Panc1 (cell line): Measurements from ENCODE around the gene ZBTB46. TPM values are rescaled to one million over a fixed set of nuclear protein-coding genes. Genes with fewer than 3 reads are reported as not detected.

Experiments used
- ATAC-seq: fragments of 200-7000 bp; cut with Tn5 transposase; 2 replicates; pipeline ENCODE4 v1.9.1; 2020; ENCODE audit warnings: mild to moderate bottlenecking, moderate library complexity
- BruUV-seq: library from RNA; stranded (reverse); fragments of 400-500 nt; replicated peaks from 2 replicates; lab custom pipeline; 2021; lab: Mats Ljungman, UMichigan
- CTCF ChIA-PET: fragments of 300-600 bp; sonication (Branson Sonifier 250); formaldehyde crosslinking; loops from one replicate; lab custom pipeline; 2022; ENCODE audit warnings: antibody characterized with exemption; lab: Charles Lee
- POLR2A ChIA-PET: fragments of 300-600 bp; sonication (Branson Sonifier 250); formaldehyde crosslinking; loops from one replicate; lab custom pipeline; 2022; ENCODE audit warnings: antibody characterized with exemption; lab: Charles Lee
- DNase-seq: peaks from one replicate; pipeline ENCODE4 v3.0.0-alpha.2; 2010; ENCODE audit warnings: low read depth, low spot score
- H3K27ac ChIP-seq: 2 replicates; pipeline ENCODE4 v1.5.1; 2011; ENCODE audit warnings: mild to moderate bottlenecking, low read length, inconsistent platforms
- H3K27me3 ChIP-seq: fragments of 200-500 bp; sonication (Bioruptor generic); 2 replicates; pipeline ENCODE4 v1.6.0; 2014; ENCODE audit warnings: low read length, inconsistent platforms; ENCODE audit not compliant: control insufficient read depth, insufficient read depth
- H3K36me3 ChIP-seq: fragments of 200-500 bp; sonication (Bioruptor generic); 2 replicates; pipeline ENCODE4 v1.5.1; 2014; ENCODE audit warnings: inconsistent platforms, mild to moderate bottlenecking, low read length, moderate library complexity; ENCODE audit not compliant: control insufficient read depth, insufficient read depth
- H3K4me1 ChIP-seq: 2 replicates; pipeline ENCODE4 v1.5.1; 2011; ENCODE audit warnings: inconsistent platforms, mild to moderate bottlenecking, low read length, moderate library complexity; ENCODE audit not compliant: control insufficient read depth, insufficient read depth
- H3K4me3 ChIP-seq, 2 experiments: 2 replicates each; pipeline ENCODE4 v1.5.1; 2011 to 2012; ENCODE audit warnings: low read depth in 2 of 2, low read length in 2 of 2, mild to moderate bottlenecking in 2 of 2, inconsistent platforms in 1 of 2, moderate library complexity in 1 of 2
- H3K9me3 ChIP-seq: fragments of 200-500 bp; sonication (Bioruptor generic); 2 replicates; pipeline ENCODE4 v1.5.1; 2014; ENCODE audit warnings: low read depth, mild to moderate bottlenecking, inconsistent platforms, low read length, moderate library complexity; ENCODE audit not compliant: control insufficient read depth, insufficient read depth
- POLR2AphosphoS5 ChIP-seq: IDR thresholded peaks from 2 replicates; pipeline ENCODE4 v1.6.1; 2012; ENCODE audit warnings: mild to moderate bottlenecking, low read depth, low read length, moderate library complexity
- REST ChIP-seq, 2 experiments: IDR thresholded peaks; 2 replicates each; pipeline ENCODE4 v1.6.1; 2011 to 2012; ENCODE audit warnings: low read depth in 2 of 2, control low read depth in 1 of 2, low read length in 1 of 2, mild to moderate bottlenecking in 1 of 2, moderate library complexity in 1 of 2; ENCODE audit not compliant: insufficient read depth in 1 of 2
- SIN3A ChIP-seq: IDR thresholded peaks from 2 replicates; pipeline ENCODE4 v1.6.1; 2012; ENCODE audit warnings: low read depth, mild to moderate bottlenecking, low read length, moderate library complexity, borderline replicate concordance; ENCODE audit not compliant: insufficient read depth
- TCF7L2 ChIP-seq: IDR thresholded peaks from 2 replicates; pipeline ENCODE4 v1.6.1; 2011; ENCODE audit warnings: mild to moderate bottlenecking, low read depth, low read length, inconsistent platforms
- in situ Hi-C: cut with HindIII; loops from 2 replicates; pipeline ENCODE4 v1.10.0; 2016; ENCODE audit warnings: low sequenced_read_pairs, low pct_unique_long_range_greater_than_20kb
- intact Hi-C: fragments of 100-400 bp; cut with micrococcal nuclease; formaldehyde crosslinking; loops from one replicate; pipeline ENCODE4 v1.10.0; 2022; ENCODE audit not compliant: unreplicated experiment
- total RNA-seq: library from RNA; stranded (reverse); gene quantifications from one replicate; pipeline ENCODE4 v1.2.1, GENCODE V29; 2021; ENCODE audit not compliant: unreplicated experiment
- TF ChIP-seq, protein P1 (sequence below): fragments of 450-650 bp; IDR thresholded peaks from 2 replicates; pipeline ENCODE4 v1.5.1; 2017; ENCODE audit warnings: mild to moderate bottlenecking

ZBTB46 gene
- total RNA-seq, 1 experiment from 2014 or later, result 15.2 TPM

DNA sequence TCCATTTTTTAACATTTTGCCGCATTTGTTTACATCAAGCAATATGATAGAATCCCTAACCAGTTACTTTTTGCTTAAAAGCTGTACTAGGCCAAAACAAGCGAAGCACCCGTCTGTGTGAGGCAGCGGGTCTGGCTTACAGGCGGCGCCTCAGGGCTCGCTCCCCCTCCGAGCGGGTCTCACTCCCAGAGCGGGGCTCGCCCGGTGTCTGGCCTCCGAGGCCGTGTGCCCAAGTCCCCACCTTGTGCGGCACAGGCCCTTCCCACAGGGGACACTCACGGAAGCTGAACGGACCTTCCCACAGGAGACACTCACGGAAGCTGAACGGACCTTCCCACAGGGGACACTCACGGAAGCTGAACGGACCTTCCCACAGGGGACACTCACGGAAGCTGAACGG is 23.4 kb downstream of the ZBTB46 start:
- no peaks in the 10 kb centered on the region for H3K27me3 ChIP-seq
- in situ Hi-C loops (no loop called here), intact Hi-C loops (no loop called here)
- H3K36me3 ChIP-seq, result no peaks in the 10 kb centered on the region
- no TSS peak for BruUV-seq
- H3K27ac ChIP-seq, result no peak overlapping the region
- POLR2A ChIA-PET, result no interaction called here
- DNase-seq (no peak), ATAC-seq (no peak)
- no peaks in the 10 kb centered on the region for H3K4me1 ChIP-seq
- no peak overlapping the region for H3K4me3 ChIP-seq
- CTCF ChIA-PET, result no interaction called here
- no peaks in the 10 kb centered on the region for H3K9me3 ChIP-seq
- TF ChIP-seq POLR2AphosphoS5, result no peak
- TF ChIP-seq, protein P1, sequence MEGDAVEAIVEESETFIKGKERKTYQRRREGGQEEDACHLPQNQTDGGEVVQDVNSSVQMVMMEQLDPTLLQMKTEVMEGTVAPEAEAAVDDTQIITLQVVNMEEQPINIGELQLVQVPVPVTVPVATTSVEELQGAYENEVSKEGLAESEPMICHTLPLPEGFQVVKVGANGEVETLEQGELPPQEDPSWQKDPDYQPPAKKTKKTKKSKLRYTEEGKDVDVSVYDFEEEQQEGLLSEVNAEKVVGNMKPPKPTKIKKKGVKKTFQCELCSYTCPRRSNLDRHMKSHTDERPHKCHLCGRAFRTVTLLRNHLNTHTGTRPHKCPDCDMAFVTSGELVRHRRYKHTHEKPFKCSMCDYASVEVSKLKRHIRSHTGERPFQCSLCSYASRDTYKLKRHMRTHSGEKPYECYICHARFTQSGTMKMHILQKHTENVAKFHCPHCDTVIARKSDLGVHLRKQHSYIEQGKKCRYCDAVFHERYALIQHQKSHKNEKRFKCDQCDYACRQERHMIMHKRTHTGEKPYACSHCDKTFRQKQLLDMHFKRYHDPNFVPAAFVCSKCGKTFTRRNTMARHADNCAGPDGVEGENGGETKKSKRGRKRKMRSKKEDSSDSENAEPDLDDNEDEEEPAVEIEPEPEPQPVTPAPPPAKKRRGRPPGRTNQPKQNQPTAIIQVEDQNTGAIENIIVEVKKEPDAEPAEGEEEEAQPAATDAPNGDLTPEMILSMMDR, result no peak
- no peak for TF ChIP-seq REST (IDR thresholded peaks at IDR 0.05; ENCODE audit: insufficient read depth in 1 of 2, low read depth in 2 of 2, low read length in 1 of 2)
- TF ChIP-seq SIN3A, result no peak

DNA sequence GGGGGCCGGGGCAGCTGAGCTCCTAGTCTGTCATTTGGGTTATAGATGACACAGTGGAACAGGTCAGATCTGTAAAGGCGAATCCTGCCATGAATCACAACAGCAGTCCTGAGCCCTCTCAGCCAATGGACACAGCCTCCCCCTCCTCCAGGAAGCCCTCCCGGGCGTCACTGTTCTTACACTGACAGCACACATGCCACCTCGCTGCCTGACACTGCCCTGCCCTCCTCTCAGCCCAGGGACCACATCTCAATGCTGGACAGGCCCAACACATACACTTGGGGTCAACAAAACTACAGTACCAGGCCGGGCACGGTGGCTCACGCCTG is 26.8 kb downstream of the ZBTB46 start:
- no peaks in the 10 kb centered on the region for H3K9me3 ChIP-seq
- in situ Hi-C loops (no loop called here), intact Hi-C loops (no loop called here)
- no peak for TF ChIP-seq TCF7L2
- TF ChIP-seq REST (IDR thresholded peaks at IDR 0.05; ENCODE audit: insufficient read depth in 1 of 2, low read depth in 2 of 2, low read length in 1 of 2), result no peak
- TF ChIP-seq, protein P1, result no peak
- TF ChIP-seq POLR2AphosphoS5, result no peak
- POLR2A ChIA-PET, result no interaction called here
- no peaks in the 10 kb centered on the region for H3K36me3 ChIP-seq
- DNase-seq (no peak), ATAC-seq (no peak)
- no peak overlapping the region for H3K27ac ChIP-seq
- no peaks in the 10 kb centered on the region for H3K4me1 ChIP-seq
- CTCF ChIA-PET, result no interaction called here
- H3K27me3 ChIP-seq, result no peaks in the 10 kb centered on the region
- no peak overlapping the region for H3K4me3 ChIP-seq
- BruUV-seq, result no TSS peak
